T47D (cell line): ENCODE results near the gene SYCP1.
A peak's percentile ranks its signal among the peaks of the same experiment; 100 is the strongest.
"Not testable (repeated sequence)": the region's sequence is repeated elsewhere in the genome, so short reads cannot be mapped to it uniquely, and the experiment has no call there.

Experiments
- DNase-seq, 2 experiments: peaks; one replicate each; pipeline versions ENCODE4 v3.0.0 to v3.0.0-alpha.2; 2011 to 2012; ENCODE audit warnings: low read depth in 1 of 2, low spot score in 1 of 2
- JUND ChIP-seq: IDR thresholded peaks from 2 replicates; pipeline ENCODE4 v1.6.1; 2012; ENCODE audit warnings: low read depth
- in situ Hi-C: cut with HindIII; loops from 2 replicates; pipeline ENCODE4 v1.10.0; 2016; ENCODE audit warnings: low sequenced_read_pairs, low pct_unique_long_range_greater_than_20kb

SYCP1 gene

DNA sequence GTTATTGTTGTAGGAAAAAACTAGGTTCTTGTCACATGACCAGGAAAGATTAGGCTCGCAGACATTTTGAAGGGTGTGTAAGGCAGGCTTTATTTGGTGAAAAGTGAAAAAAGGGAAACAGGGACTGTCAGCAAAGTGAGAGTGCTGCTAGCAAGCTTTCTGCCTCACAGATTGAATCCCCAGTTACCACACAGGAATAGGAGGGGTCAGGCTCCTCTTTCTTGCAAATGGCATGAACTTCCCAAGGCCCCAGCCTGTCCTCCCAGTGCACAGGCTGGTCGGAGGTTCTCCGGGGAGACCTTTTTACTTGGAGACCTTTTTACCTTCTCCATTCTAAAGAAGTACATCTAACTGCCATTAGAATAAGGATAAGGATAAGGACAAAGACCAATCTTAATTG, 42.1 kb downstream of the SYCP1 start:
- no peak for TF ChIP-seq JUND
- no peak for DNase-seq
- in situ Hi-C loops, result no loop called here

DNA sequence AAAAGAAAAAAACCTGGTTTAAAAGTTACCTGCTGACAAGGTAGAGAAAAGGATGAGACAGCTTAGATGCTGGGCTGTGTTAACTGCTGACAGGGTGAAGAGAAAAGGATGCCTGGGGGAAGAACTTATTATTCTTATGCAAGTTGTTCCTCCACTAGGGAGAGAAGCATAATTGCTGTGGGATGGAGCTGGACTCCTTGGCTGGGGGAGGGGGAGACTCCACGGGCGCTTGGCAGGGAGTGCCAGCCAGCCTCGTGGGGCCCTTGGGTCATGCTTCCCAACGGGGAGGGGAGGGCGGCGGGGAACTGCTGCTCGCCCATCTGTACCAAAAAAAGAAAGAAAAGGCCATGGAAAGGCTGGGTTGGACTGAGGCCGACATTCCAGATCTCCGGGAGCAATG, 47.2 kb downstream of the SYCP1 start:
- no peak for DNase-seq
- in situ Hi-C loops, result no loop called here
- no peak for TF ChIP-seq JUND

DNA sequence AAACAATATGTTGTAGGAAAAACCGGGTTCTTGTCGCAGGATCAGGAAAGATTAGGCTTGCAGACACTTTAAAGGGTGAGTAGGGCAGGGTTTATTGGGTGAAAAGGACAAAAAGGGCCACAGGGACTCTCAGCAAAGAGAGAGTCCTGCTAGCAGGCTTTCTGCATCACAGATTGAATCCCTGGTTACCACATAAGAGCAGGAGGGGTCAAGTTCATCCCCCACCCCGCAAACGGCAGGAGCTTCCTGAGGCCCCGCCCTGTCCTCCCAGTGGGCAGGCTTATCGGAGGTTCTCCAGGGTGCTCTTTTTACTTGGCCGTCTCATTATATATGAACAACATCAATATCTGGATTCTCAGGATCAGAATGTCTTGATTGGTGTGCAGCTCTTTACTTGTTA, 47.7 kb downstream of the SYCP1 start:
- no peak for DNase-seq
- no peak for TF ChIP-seq JUND
- in situ Hi-C loops, result no loop called here

DNA sequence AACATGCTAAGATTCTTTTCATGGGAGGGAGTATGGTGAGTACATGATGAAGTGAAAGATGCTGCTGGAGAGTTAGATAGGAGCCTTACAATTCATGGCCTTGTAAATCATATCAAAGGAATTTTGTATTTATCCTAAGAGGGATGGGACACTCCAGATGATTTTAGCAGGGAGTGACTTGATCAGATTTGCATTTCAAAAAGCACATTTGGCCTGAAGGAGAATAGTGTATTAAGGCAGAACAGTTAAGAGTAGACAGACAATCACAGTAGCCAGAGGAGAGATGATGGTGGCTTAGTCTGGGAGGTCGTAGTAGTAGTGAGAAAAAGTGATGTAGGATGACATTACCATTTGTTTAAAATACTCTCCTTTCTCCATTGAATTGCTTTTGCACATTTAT, 48.8 kb downstream of the SYCP1 start:
- no peak for DNase-seq
- TF ChIP-seq JUND, result no peak
- in situ Hi-C loops, result no loop called here

DNA sequence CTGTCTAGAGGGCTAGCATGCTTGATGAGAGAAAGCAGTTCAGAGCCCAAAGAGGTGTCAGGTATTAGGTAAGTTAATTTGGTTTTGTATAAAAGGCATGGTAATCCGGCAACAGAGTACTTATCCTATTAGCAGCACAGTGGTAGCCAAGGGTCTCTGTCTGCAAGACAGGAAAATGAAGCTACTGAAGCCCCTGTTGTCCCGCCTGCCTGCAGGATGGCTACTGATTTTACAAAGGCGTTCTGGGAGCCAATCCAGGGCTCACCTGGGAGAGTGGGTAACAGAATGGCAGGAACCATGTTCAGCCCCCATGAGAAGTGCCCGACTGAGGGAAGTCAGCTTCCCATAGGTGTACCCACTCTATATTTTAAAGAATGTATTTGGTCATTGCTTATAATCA, 61.1 kb downstream of the SYCP1 start:
- in situ Hi-C loops, DNase-seq: not testable (repeated sequence)

DNA sequence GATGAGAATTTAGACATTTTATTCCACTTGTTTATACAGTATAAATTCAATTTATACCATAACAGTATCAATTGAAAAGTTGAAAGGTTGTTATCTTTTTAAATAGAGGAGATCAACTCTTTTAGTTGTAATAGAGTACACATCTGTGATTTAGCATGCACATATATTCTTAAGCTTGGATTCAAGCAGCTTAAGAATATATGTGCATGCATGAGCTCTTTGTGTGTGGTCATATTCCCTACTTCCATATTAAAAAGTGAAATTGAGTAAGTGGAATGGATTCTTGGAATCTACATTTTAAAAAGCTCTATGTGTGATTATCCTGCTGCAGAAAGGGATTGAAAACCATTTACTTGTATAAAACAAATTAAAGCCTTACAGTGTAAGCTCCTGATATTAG, 71.9 kb downstream of the SYCP1 start:
- in situ Hi-C loops, result no loop called here
- no peak for TF ChIP-seq JUND
- DNase-seq, result no peak

DNA sequence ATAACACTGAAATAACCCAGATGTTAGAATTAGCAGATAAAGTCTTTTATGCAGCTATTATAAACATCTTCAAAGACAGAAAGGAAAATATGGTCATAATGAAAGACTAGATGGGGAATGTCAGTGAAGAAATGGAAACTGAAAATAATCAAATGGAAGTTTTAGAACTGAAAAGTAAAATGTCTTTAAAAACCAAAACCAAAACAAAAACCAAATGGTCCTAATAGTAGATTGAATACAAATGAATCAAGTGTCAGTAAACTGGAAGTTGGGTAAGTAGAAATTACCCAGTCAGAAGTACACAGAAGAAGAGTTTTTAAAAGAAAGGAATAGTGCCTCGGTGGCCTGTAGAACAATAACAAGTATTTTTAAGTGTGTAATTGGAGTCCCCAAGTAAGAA, 72.7 kb downstream of the SYCP1 start:
- DNase-seq, result no peak
- TF ChIP-seq JUND, result no peak
- in situ Hi-C loops, result no loop called here

DNA sequence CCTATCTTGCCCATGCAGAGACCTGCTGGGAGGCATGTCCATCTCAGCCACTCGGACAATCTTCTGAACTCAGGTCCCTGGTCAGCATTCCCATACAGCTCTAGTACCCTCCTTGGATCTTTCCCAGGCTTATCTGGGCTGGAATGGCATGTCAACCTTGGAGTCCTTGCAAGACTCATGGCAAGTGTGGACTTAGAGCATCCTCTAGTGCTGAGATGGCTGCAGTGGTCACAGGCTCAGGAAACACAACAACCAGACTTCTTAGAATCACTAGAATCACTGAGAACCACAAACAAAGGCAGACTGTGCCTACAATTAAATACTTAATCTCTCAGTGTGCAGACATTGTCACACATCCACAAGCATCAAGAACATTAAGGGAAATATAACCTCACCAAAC, 101.9 kb downstream of the SYCP1 start:
- TF ChIP-seq JUND, result no peak
- DNase-seq, result peak in 1 of 2 experiments; percentile 54
- in situ Hi-C loops, result no loop called here

DNA sequence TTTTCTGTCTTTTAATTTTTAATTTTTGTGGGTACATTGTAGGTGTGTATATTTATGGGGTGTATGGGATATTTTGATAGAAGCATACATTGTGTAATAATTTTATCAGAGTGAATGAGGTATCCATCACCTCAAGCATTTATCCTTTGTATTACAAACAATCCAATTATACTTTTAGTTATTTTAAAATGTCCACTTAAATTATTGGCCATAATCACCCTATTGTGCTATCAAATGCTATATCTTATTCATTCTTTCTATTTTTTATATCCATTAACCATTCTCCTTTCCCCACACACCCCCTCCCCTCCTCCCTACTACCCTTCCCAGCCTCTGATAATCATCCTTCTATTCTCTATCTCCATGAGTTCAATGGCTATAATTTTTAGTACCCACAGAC, 104.8 kb downstream of the SYCP1 start:
- in situ Hi-C loops, result no loop called here
- DNase-seq, result no peak
- no peak for TF ChIP-seq JUND

DNA sequence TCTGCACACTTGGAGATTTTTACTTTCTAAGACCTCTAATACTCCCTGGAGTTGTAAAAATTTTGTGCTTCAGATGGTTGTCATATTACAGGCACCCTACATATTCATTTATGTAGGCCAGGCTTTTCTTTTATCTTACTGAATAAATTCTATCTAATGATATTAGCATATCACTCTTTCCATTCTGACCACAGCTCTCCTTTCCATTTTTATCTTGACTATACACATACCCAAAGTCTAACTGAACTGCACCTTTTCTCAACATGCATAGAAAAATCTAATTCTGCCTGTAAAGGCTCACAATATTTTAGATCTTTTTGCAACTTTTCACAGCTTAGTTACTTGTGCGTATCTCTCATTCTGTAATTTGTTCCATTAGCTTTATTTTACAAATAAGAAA, 122.2 kb downstream of the SYCP1 start:
- no peak for DNase-seq
- in situ Hi-C loops, result no loop called here

DNA sequence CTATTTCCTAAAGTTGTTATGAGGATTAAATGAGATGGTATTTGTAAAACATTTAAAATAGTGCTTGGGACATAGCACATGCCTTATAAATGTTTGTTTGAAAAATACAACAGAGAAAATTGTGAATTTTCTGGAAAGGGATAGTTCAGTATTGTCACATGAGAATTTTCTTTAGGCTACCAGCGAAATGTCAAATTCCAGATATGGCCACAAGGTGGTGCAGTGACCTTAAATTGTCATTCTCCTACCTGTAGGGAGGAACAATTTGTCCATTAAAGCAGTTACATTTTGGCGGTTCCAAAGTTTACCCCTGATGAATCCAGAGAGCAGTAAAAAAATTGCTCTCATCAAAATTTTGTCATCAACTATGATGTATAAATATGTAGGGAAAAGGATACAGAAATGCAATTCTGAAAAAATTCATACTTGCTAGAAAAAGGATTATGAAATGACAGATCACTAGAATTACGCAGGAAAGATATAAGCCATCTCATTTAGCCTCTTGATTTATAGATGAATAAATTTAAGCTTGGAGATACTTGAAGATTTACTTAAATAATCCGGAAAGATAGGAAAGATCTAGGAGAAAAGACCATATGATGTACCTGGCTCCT, 124.7 kb downstream of the SYCP1 start:
- DNase-seq, result peak in 1 of 2 experiments; percentile 60
- in situ Hi-C loops, result no loop called here
- no peak for TF ChIP-seq JUND

More for the DNA sequence above, 122.2 kb downstream of the SYCP1 start:
- TF ChIP-seq JUND, result no peak

DNA sequence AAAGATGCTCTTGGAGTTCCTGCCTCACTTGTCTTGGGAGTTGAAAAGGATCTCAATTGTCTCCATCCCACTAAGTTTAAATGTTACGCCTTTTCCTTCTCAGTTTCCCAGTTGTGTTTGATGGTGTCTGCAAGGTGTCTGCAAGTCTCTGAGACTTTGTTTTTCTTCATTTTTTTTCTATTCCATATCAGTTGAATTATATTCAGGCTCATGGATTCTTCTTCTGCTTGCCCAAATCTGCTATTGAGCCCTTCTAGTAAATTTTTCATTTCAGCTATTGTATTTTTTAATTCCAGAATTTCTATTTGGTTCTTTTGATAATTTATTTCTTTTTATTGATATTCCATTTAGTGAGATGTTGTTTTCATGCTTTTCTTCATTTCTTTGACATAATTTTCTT, 127.6 kb downstream of the SYCP1 start:
- no peak for TF ChIP-seq JUND
- in situ Hi-C loops, result no loop called here
- DNase-seq, result no peak

DNA sequence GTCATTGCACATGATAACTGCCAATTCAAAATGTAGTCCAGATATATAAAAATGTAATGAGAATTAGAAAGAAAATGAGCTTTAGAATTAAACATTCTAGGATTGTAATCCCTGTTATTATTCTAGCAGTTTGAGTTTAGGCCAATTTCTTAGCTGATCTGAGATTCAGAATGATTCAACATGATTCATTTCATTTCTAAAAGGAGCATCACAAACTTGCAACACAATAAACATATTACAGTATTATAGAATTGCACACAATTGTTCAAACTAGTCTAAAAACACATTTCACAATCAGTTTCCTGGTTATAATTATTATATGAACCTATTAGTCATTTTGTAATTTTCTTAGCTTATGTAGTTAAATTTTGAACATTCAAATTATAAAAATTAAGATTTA, 131.6 kb downstream of the SYCP1 start:
- in situ Hi-C loops, result no loop called here
- DNase-seq, result no peak
- no peak for TF ChIP-seq JUND

DNA sequence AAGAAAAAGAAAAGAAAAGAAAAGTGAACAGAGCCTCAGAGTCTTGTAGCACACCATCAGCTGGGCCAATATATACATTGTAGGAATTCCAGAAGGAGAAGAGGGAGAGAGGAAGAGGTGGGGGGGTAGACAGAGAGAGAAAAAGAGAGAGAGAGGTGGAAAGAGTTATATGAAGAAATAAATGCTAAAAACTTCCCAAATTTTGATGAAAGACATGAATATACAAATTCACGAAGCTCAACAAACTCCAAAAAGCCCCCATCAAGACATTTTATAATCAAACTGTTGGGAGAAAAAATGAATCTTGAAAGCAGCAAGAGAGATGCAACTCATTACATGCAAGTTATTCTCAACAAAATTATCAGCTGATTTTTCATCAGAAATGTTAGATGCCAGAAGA, 133.4 kb downstream of the SYCP1 start:
- TF ChIP-seq JUND, result no peak
- DNase-seq, result no peak
- in situ Hi-C loops, result no loop called here
